Fibroblast of skin of left biceps (primary cell): Measurements from ENCODE around the gene FAM107B.
A peak's percentile ranks its signal among the peaks of the same experiment; 100 is the strongest.

ENCODE experiments used
- DNase-seq, 2 experiments: peaks; one replicate each; pipeline ENCODE4 v3.0.0-alpha.2; 2013; ENCODE audit warnings: low read depth in 2 of 2

The FAM107B gene

DNA sequence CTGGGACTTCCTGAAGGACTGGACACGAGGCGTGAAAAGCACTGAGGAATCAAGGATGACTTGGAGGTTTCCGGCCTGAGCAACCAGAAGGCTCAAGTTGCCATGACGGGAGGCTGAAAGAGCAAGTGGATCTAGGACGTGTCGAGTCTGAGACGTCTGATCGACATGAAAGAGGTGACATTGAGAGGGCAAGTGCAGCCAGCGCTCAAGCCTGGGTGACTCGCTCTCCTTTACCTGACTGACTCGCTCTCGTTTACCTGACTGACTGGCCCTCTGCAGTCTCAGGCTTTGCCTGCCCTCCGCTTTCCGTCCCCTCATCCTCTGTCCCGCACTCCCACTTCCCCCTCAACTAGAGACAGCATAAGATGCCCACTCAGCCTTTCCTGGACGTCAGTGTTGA, 241.4 kb downstream of the FAM107B start:
- no peak for DNase-seq

DNA sequence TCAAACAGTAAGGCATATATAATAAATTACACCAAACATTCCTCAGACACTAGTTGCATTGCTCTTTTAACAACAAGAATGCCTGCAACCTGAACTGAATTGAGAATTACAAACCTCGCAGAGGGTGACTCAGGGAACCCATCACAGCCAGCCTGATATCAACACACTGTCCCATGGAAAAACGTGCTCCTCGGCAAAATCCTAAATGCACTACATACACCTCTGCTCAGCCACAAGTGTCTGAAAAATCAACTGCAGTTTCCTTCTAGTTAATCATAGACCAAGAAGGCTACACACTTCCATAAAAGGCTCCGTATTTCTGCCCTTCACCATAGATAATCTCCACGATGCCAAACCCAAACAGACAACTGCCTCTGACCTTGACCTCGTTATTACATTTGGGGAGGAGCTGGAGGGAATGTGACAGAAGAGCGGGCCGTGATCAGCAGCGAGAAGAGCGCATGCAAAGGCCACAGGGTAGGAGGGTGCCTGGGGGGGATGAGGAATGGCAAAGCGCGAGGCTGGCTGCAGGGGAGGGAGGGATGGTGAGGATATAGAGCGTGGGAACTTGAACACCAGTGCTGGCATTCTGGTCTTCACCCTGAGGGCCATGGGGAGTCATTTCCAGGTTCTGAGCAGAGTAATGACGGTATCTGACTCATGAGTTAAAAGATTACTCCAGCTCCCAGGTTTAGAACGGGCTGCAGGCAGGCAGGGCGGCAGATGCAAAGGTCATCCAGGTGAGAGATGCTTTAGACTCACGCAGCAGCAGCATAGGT, 242.0 kb downstream of the FAM107B start:
- no peak for DNase-seq

DNA sequence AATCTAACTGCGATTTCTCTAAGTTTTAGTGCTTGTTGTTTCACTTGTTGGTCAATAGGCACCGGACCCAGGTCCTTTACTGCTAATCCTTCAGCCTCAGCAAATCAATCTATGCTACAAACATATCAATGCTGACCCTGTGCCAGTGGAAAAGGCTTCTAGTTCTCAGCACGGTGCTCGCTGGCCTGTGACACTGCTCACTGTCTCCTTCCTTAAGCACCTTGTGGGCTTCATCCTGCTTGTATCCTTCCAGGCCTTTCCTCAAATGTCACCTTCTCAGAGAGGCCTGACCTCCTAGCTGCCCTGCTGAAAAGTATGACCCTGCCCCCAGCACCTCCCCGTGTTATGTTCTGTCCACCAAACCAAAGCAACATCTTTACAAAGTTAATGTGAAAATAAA, 242.7 kb downstream of the FAM107B start:
- no peak for DNase-seq

DNA sequence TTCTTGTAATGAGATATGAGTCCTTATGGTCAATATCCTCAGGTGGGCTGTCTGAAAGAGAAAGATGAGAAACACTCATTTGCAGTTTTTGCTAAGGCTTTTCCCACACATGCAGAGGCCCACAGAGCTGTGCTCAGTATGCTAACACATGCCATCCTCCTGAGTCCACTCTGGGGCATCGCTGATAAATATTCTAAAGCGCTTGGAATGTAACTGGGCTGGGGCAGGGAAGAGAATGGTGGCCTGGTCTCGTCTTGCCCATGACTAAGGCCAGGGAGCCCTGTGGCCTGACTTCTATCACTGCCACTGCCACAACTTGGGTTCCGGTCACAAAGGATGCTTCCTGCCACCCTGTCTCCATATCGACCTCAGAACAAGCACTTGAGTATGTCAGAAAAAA, 244.2 kb downstream of the FAM107B start:
- DNase-seq: no peak

DNA sequence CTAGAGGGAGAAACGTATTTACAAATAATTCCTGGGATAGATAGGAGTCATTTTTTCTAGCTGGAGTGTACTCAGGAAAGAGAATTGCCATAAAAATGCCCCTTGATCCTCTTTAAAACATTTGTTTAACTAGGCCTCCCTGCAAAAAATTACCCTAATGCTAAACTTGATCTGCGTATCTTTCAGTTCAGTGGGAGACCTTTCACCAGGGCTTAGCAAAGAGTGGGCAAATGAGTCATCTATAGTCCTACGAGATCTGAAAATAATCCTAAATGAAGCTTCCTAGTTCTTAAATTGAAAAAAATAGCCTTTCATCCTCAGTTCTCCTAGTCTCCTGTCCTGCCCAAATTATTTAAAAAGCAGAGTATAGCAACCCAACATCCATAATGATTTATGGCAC, 245.3 kb downstream of the FAM107B start:
- DNase-seq: no peak

DNA sequence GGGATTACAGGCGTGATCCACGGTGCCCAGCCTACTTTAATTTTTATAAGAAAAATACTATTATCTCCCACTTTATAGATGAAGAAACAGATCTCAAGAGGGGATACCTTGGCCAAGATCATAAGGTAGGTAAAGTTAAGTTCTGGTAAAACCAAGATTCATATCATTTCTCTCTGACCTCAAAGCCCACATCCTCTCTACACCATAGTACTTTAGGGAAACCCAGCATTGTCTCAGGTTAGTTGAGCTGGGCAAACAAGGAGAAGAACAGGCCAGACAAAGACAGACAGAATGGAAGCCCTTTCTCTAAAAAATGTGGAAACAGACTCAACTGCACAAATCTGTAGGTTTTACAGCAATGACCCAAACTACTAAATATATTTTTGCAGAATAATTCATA, 246.2 kb downstream of the FAM107B start:
- no peak for DNase-seq

DNA sequence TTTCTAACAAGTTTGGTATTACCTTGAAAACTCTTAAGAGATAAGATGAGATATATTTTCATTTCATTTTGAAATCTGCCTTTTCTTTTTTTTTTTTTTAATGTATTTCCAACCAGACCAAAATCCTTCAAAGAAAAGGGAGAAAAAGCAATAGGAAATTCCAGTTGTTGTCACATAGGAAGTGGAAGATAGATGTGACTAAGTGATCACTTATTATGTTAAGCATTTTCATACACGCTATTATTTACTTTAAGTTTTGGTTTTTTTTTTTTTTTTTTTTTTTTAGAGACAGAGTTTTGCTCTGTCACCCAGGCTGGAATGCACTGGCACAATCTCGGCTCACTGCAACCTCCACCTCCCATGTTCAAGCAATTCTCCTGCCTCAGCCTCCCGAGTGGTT, 246.8 kb downstream of the FAM107B start:
- no peak for DNase-seq

DNA sequence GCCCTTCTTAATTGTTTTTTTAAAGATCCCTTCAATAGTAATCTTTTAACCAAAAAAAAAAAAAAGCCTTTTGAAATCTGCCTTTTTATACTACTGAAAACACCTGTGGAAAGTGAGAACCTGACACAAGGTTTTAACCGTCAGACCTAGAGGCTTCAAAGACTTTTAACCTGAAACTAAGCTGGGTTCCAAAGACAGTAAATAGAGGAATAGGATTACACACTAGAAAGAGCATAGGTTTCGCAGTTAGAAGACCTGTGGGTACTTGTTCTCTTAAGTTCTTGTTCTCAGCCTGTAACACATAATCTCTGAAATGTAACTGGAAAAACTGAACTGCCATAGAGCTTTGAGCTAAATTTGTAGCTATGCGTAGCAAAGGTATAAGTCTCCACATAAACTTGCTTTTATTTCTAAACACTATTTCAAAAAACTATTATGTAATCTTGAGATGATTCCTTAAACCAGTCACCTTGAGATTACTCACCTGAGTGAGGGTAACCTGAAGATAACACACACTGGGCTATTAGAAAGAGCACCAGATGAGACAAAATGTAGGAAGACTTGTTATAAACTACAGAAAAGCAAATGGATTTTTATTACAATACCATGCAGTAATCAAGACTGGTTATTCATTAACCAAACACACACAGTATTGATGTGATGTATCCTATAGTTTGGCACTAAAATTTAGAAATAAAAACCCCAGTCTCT, 247.4 kb downstream of the FAM107B start:
- DNase-seq: no peak

DNA sequence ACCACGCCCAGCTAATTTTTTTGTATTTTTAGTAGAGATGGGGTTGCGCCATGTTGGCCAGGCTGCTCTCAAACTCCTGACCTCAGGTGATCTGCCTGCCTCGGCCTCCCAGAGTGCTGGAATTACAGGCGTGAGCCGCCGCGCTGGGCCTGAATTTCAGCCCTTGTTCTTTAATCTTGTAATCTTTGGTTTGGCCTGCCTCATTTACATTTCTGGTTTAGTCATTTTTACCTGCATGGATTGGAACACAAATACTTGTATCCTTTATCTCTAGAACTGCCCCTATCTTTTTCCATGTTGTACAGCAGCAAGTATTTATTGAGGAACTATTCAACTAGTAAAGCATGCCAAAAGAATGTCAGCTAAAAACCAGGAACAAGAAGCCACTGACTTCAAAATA, 248.4 kb downstream of the FAM107B start:
- DNase-seq: no peak

DNA sequence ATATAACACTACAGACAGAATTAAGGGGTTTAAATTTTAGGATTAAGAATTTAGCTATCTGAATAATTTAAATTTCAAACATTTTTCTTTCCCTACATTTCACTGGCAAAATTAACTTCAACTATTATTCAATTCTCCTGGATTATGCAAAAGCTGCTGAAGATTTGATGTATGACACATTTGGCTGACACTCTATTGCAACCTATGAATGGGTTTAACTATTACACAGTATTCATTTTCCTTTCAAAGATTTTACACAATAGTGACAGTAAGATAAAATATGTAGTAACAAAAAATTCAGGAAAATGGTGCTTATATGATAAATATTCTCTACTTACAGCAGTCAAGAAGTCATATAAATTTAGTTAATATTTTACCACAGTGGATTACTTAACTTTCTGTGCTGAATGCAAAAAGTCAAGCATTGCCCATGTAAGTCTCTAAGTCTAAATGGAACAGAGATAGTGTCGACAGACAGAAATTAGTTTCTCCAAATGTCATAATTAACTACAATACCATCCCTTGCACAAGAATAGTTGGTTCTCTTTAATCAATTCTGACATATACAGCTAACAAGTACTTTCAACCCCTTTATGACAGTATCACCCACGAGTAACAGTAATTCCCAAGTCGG, 249.9 kb downstream of the FAM107B start:
- no peak for DNase-seq

DNA sequence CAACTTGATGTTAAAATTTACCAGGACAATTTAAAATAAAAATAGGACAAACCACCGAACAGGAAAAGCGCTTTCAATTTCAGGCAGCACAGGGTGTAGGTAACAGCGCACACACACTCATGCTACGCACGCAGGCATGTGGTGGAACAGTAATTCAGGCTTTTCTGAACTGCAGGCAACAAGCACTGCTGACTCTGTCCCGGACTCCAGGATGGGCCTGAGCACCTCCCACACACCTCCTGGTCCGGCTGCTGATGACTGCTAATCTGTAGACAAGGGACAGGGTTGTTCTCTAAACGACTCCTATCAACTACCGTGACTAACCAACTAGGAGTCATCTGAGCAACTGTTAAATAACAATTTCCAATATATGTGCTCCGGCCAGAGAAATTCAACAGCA, 251.4 kb downstream of the FAM107B start:
- no peak for DNase-seq

DNA sequence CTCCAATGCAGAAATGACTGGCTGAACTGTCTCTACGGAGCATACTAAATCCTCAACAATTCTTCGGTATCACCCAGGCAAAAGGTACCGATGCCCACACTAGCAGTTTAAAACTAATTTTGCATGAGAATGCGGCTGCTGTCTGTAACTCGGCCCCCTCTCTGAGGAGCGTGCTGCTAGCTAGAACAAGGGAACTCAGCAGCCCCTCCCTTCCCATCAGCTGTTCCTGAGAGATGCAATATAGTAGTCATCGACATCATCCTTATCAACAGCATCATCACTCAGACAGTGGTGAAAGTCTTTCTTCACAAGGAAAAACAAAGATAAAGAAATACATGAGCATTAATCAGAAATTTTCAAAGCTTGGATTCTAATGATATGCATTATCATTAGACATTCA, 254.9 kb downstream of the FAM107B start:
- no peak for DNase-seq

DNA sequence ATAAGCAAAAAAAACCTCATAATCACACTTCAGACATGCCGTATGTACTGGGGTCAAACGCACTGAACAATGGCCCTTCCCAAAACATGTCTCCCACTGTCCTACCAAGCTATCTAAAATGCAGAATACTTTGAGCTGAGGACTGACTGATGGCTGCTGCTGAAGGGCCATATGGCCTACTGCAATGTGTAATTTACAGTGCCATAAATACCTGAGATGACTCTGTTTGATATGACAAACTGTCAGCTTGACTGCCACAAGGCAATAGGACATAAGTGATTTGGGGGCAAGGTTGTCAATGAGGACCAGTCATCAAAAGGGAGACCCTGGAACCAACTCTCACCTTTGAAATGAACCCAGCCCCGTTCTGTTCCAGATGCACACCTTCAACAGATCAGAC, 256.5 kb downstream of the FAM107B start:
- no peak for DNase-seq

DNA sequence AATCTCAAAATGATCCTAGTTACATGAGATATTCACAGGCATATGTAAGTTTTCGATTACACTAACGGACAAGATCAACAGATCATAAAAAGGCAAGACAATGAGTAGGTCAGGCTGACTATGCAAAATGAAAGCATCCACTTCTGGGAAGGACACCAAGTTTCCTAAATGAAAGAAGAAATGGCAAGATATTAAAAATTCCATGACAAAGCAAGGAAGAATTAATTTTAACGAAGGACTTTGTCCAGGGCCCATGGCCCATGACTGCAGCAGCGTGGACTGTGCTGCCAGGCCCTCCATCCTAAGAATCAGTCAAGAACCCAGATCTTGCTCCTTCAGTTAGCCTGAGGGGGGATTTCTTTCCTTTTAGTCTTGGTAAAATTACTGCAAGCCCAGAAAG, 261.6 kb downstream of the FAM107B start:
- DNase-seq: no peak

DNA sequence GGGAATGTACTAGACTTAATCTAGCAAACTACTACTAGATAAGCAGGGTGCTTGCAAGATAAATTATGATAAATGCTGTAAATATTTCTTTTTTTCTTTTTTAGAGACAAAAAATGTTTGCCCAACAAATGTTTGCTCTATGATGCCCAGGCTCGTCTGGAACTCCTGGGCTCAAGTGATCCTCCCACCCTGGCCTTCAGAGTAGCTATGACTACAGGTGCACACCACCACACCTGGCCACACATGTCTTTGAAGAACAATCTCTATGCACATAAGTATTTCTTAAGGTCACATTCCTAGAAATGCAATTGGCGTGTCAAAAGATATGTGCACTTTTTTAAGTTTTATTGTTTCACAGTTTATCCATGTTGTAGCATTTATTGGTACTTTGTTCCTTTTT, 264.4 kb downstream of the FAM107B start:
- DNase-seq: no peak

DNA sequence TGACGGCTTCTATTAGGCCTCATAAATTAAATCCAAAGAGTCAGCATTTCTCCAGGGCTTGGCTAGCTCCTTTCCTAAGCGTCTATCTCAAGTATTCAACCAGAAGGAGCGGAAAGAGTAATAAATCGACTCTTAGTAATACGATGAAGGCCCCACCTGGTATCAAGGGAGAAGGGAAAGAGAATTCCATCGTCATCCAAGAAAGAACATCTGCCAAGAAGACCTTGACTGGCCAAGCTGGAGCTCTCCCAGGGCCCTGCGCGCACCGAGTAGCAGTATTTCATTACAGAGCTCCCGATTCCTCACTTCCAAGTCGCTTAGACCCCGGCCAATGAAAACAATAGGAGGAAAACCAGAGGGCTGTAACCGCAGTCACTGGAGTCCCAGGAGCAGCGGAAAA, 266.0 kb downstream of the FAM107B start:
- DNase-seq: peak; percentile 40 to 55

DNA sequence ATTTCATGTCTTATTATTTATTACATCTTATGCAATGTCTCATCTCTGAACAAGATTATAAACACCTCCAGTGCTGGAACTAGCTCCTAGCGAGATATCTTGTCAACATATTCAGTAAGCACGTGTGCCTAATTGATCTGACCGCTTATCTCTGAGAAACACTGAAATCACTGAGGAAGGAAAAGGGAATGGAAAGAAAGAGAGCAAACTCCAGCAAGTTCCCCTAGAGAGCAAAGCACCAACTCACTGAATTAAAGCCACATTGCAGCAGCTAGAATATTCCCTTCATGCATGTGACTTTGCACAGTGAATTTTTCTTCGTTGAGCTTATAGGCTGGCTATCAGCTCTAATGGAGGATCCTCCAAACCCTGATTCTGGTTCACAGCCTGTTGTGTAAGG, 266.9 kb downstream of the FAM107B start:
- DNase-seq: no peak

DNA sequence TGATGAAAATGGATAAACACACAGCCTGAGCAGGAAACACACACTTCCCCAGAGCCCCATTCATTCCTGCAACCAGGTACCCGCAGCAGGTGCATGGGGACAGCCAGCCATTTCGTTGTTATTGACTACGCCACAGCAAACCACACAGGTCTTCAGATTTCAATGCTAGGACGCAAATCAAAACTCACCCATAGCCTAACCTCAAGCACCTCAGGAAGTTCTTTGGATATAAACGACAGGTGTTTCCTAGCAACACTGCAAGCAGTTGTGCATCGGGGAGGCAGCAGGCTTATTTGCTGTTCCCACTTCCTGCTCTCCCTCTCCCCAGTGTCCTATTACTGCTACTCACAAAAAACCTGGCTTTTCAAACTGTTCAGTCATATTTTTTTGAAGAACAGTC, 267.5 kb downstream of the FAM107B start:
- no peak for DNase-seq

DNA sequence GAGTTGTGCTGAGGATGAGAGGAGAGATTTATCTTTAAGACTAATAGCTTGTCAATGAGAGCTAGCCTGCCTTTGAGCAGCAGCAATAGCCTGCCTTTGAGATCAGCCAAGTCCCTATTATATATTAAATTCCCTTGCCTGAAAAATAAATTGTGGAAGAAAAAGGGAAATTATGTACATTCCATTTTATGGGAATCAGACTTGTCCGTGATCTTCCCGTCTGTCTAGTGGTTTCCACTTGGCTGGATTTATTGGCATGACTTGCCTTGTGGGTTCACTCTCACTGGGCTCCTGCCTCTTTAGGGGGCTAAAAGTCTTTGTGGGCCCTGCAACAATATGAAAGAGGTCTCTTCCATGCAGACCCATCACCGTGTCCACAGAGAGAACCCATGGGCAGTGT, 272.3 kb downstream of the FAM107B start:
- DNase-seq: no peak

DNA sequence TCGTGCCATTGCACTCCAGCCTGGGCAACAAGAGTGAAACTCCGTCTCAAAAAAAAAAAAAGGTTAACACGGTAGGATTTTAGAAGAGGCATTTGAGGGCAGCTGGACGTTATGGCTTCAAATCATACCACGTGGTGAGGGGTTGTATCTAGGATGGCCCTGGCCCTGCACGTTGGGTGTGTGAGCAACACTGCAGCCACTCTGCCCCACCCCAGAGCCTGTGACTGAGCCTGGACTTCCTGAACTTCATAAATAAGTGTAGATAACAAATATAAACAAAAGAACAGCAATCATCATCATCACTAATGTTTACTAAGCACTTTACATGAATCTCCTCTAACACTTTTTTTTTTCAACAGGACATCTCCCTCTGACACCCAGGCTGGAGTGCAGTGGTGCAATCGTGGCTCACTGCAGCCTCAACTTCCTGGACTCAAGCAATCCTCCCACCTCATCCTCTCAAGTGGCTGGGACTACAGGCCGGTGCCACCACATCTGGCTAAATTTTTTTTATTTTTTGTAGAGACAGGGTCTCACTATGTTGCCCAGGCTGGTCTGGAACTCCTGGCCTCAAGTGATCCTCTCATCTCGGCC, 274.4 kb downstream of the FAM107B start:
- no peak for DNase-seq

DNA sequence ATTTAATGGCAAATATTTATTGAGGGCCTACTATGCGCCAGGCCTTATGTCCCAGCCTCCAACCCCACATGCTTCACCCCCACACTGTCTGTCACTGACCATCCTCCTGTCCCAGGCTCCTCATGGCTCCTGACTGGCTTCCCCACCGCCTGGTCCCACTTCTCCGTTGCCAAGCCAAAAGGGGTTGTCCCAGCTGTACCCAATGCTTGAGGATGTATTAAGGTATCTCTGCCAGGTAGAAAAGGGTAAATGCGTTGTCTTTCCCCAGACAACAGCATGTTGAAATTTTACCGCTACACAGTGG, 275.1 kb downstream of the FAM107B start:
- DNase-seq: no peak

DNA sequence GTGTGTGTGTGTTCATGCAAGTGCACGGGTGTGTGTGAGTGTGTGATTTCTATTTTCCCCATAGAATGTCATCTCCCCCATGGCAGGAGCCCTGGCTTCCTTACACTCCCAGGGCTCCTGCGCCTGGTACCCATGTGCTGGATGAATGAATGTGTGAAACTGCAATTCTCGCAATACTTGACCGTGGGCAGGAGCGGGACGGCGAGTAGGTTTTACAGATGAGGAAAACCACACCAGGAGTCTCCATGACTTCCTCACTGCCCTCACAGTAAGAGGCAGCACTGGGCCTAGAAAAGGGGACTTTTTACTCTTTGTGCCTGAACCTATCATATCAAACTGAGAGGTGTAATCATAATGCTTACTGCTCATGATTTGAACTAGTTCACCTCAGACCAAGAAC, 276.4 kb downstream of the FAM107B start:
- DNase-seq: no peak

DNA sequence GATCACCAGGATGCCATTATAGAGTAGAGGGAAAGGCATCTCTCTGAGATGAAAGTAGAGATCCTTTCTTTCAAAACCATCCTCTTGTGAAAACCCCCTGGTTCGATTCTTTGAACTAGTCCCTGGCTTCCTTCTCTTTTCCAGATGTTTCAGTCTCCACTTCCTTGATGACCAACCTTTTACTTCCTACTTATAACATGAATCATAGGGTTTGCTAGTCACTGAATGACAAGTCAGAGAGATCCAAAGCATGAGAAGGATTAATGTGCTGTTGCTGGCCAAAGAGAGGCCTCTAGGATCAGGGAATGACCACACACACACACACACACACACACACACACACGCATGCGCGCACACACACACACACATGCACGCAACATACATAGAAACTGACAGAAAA, 282.9 kb downstream of the FAM107B start:
- DNase-seq: no peak
